ENCODE data around the gene HSPA12A. TPM values are rescaled to one million over a fixed set of nuclear protein-coding genes. Genes with fewer than 3 reads are reported as not detected.

Gene HSPA12A
- total and polyA plus RNA-seq, 2 donors (not counting 1 experiment from before 2014, with no cell fraction given), result 14.4 to 15.7 TPM

- Histone ChIP-seq H3K79me2 (ENCODE audit: control insufficient read depth, insufficient read depth, low read length) (no peaks in the 10 kb centered on the region), H4K20me1 (ENCODE audit: control insufficient read depth, extremely low read depth, insufficient read depth, low read length) (no peaks in the 10 kb centered on the region), H3K9me3 (ENCODE audit: control insufficient read depth, insufficient read depth, low read depth, low read length) (no peaks in the 10 kb centered on the region), H3K27ac (ENCODE audit: insufficient read depth, low read length) (no peak overlapping the region), H3K36me3 (ENCODE audit: control insufficient read depth, insufficient read depth, low read length) (no peaks in the 10 kb centered on the region), H3K4me1 (ENCODE audit: control insufficient read depth, extremely low read depth, insufficient read depth, low read length) (no peaks in the 10 kb centered on the region), H3K9ac (ENCODE audit: insufficient read depth, low read length) (no peak overlapping the region), H2AFZ (ENCODE audit: low read length) (no peak overlapping the region), H3K27me3 (ENCODE audit: control insufficient read depth, insufficient read depth, low read length) (no peaks in the 10 kb centered on the region), H3K4me2 (ENCODE audit: extremely low read depth, insufficient read depth, low read length) (no peak overlapping the region), H3K4me3 (replicated peaks in 1 of 4; ENCODE audit: control extremely low read depth in 1 of 4, insufficient read depth in 1 of 4, low read depth in 3 of 4, low read length in 4 of 4) (no peak overlapping the region)
- TF ChIP-seq CTCF (conservative IDR thresholded peaks at IDR 0.05 in 1 of 2, IDR thresholded peaks at IDR 0.05 in 1 of 2; ENCODE audit: low read depth in 1 of 2, low read length in 2 of 2), result no peak
- TF ChIP-seq EZH2 (IDR thresholded peaks at IDR 0.05; ENCODE audit: low read length, missing control alignments), result no peak
- no peak for DNase-seq (ENCODE audit: low read depth in 2 of 2)
Measured at GRCh38 chr10:116667484-116667883, 74.9 kb downstream of the HSPA12A start.

- no peaks in the 10 kb centered on the region for H3K9me3 ChIP-seq (ENCODE audit: control insufficient read depth, insufficient read depth, low read depth, low read length)
- H3K4me1 ChIP-seq (ENCODE audit: control insufficient read depth, extremely low read depth, insufficient read depth, low read length), result no peaks in the 10 kb centered on the region
- H3K36me3 ChIP-seq (ENCODE audit: control insufficient read depth, insufficient read depth, low read length), result no peaks in the 10 kb centered on the region
- no peaks in the 10 kb centered on the region for H3K79me2 ChIP-seq (ENCODE audit: control insufficient read depth, insufficient read depth, low read length)
- peak; percentile 2 to 62 for DNase-seq (ENCODE audit: low read depth in 2 of 2)
- H3K4me2 ChIP-seq (ENCODE audit: extremely low read depth, insufficient read depth, low read length), result peak overlapping the region; percentile 82
- TF ChIP-seq CTCF (conservative IDR thresholded peaks at IDR 0.05 in 1 of 2, IDR thresholded peaks at IDR 0.05 in 1 of 2; ENCODE audit: low read depth in 1 of 2, low read length in 2 of 2), result no peak
- peak overlapping the region in 3 of 4 experiments; percentile 17 to 40 (median 36) for H3K4me3 ChIP-seq (replicated peaks in 1 of 4; ENCODE audit: control extremely low read depth in 1 of 4, insufficient read depth in 1 of 4, low read depth in 3 of 4, low read length in 4 of 4)
- no peak overlapping the region for H3K27ac ChIP-seq (ENCODE audit: insufficient read depth, low read length)
- H3K27me3 ChIP-seq (ENCODE audit: control insufficient read depth, insufficient read depth, low read length), result no peaks in the 10 kb centered on the region
- H4K20me1 ChIP-seq (ENCODE audit: control insufficient read depth, extremely low read depth, insufficient read depth, low read length), result no peaks in the 10 kb centered on the region
- H3K9ac ChIP-seq (ENCODE audit: insufficient read depth, low read length), result no peak overlapping the region
- peak overlapping the region; percentile 47 for H2AFZ ChIP-seq (ENCODE audit: low read length)
Measured at GRCh38 chr10:116665541-116666125, 76.7 kb downstream of the HSPA12A start.

- H3K27me3 ChIP-seq (ENCODE audit: control insufficient read depth, insufficient read depth, low read length), result no peaks in the 10 kb centered on the region
- no peaks in the 10 kb centered on the region for H3K36me3 ChIP-seq (ENCODE audit: control insufficient read depth, insufficient read depth, low read length)
- H2AFZ ChIP-seq (ENCODE audit: low read length), result no peak overlapping the region
- H3K4me3 ChIP-seq (replicated peaks in 1 of 4; ENCODE audit: control extremely low read depth in 1 of 4, insufficient read depth in 1 of 4, low read depth in 3 of 4, low read length in 4 of 4), result no peak overlapping the region
- no peaks in the 10 kb centered on the region for H3K4me1 ChIP-seq (ENCODE audit: control insufficient read depth, extremely low read depth, insufficient read depth, low read length)
- no peak overlapping the region for H3K4me2 ChIP-seq (ENCODE audit: extremely low read depth, insufficient read depth, low read length)
- TF ChIP-seq CTCF (conservative IDR thresholded peaks at IDR 0.05 in 1 of 2, IDR thresholded peaks at IDR 0.05 in 1 of 2; ENCODE audit: low read depth in 1 of 2, low read length in 2 of 2) (no peak), EZH2 (IDR thresholded peaks at IDR 0.05; ENCODE audit: low read length, missing control alignments) (no peak)
- no peaks in the 10 kb centered on the region for H4K20me1 ChIP-seq (ENCODE audit: control insufficient read depth, extremely low read depth, insufficient read depth, low read length)
- no peaks in the 10 kb centered on the region for H3K9me3 ChIP-seq (ENCODE audit: control insufficient read depth, insufficient read depth, low read depth, low read length)
- DNase-seq (ENCODE audit: low read depth in 2 of 2), result no peak
- no peak overlapping the region for H3K9ac ChIP-seq (ENCODE audit: insufficient read depth, low read length)
- H3K79me2 ChIP-seq (ENCODE audit: control insufficient read depth, insufficient read depth, low read length), result no peaks in the 10 kb centered on the region
- no peak overlapping the region for H3K27ac ChIP-seq (ENCODE audit: insufficient read depth, low read length)
Measured at GRCh38 chr10:116664631-116665030, 77.7 kb downstream of the HSPA12A start.

Measured in fibroblast of lung (primary cell).